ENCODE measurements around the gene BCR. TPM values are rescaled to one million over a fixed set of nuclear protein-coding genes. Genes with fewer than 3 reads are reported as not detected.
"Not testable (repeated sequence)": the region's sequence is repeated elsewhere in the genome, so short reads cannot be mapped to it uniquely, and the experiment has no call there.

Gene BCR
- total RNA-seq, 4 donors from 2014 or later, result 36.9 to 514 (median 91.0) TPM

- no peaks in the 10 kb centered on the region for H3K27me3 ChIP-seq
- intact Hi-C loops (cut with DNase I; ENCODE audit: low total_unique reads), result no loop called here
- H3K4me3 ChIP-seq, result no peak overlapping the region
- no peaks in the 10 kb centered on the region for H3K36me3 ChIP-seq
- in situ Hi-C loops (cut with MboI; ENCODE audit: low pct_ligation_motif_present in 1 of 4, low pct_unique_long_range_greater_than_20kb in 1 of 4, low sequenced_read_pairs in 3 of 4), result loop anchor here in 1 of 4 donors (25.0 kb wide), 1 partner anchor 231 kb away; no protein-coding TSS in a partner anchor
- no peaks in the 10 kb centered on the region for H3K9me3 ChIP-seq
- peak; percentile 33 for DNase-seq
- WGBS, 2 donors (ENCODE audit: low coverage in 1 of 2), result 62% methylated on average over 11 of the region's 11 CpGs; no CpG with 5 or more reads in 1 of the 2 donors
- peaks cover 0 to 9% (median 3%) of the 10 kb centered on the region in 4 donors for H3K4me1 ChIP-seq
- TF ChIP-seq POLR2AphosphoS5 (IDR thresholded peaks at IDR 0.05) (peak; percentile 17 to 39 (median 19)), POLR2A (IDR thresholded peaks at IDR 0.05) (no peak)
- H3K27ac ChIP-seq, result peak overlapping the region; percentile 68 to 79 (median 74)
Observed at GRCh38 chr22:23305922-23306374, 125.6 kb downstream of the BCR start.

- Histone ChIP-seq H3K4me1 (peaks cover 0 to 9% (median 3%) of the 10 kb centered on the region in 4 donors), H3K36me3 (no peaks in the 10 kb centered on the region), H3K27me3 (no peaks in the 10 kb centered on the region), H3K9me3 (no peaks in the 10 kb centered on the region), H3K4me3 (no peak overlapping the region), H3K27ac (peak overlapping the region; percentile 48 to 71 (median 66))
- in situ Hi-C loops (cut with MboI; ENCODE audit: low pct_ligation_motif_present in 1 of 4, low pct_unique_long_range_greater_than_20kb in 1 of 4, low sequenced_read_pairs in 3 of 4) (loop anchor here in 1 of 4 donors (25.0 kb wide), 1 partner anchor 231 kb away; no protein-coding TSS in a partner anchor), intact Hi-C loops (cut with DNase I; ENCODE audit: low total_unique reads) (no loop called here)
- WGBS, 2 donors (ENCODE audit: low coverage in 1 of 2), result 77% methylated on average over 11 of the region's 11 CpGs; no CpG with 5 or more reads in 1 of the 2 donors
- no peak for DNase-seq
- TF ChIP-seq POLR2A (IDR thresholded peaks at IDR 0.05) (no peak), POLR2AphosphoS5 (IDR thresholded peaks at IDR 0.05) (no peak), CTCF (IDR thresholded peaks at IDR 0.05) (no peak), EP300 (IDR thresholded peaks at IDR 0.05; ENCODE audit: low read depth) (no peak)
Observed at GRCh38 chr22:23306438-23306921, 126.2 kb downstream of the BCR start.

- Histone ChIP-seq H3K27me3 (no peaks in the 10 kb centered on the region), H3K9me3 (no peaks in the 10 kb centered on the region), H3K27ac (peak overlapping the region; percentile 48 to 71 (median 66)), H3K36me3 (no peaks in the 10 kb centered on the region), H3K4me1 (peaks cover 0 to 9% (median 3%) of the 10 kb centered on the region in 4 donors), H3K4me3 (no peak overlapping the region)
- WGBS, 2 donors (ENCODE audit: low coverage in 1 of 2), result 93 to 100% methylated on average over 1 to 3 of the region's 3 CpGs
- in situ Hi-C loops (cut with MboI; ENCODE audit: low pct_ligation_motif_present in 1 of 4, low pct_unique_long_range_greater_than_20kb in 1 of 4, low sequenced_read_pairs in 3 of 4) (loop anchor here in 1 of 4 donors (25.0 kb wide), 1 partner anchor 230 kb away; no protein-coding TSS in a partner anchor), intact Hi-C loops (cut with DNase I; ENCODE audit: low total_unique reads) (no loop called here)
- TF ChIP-seq EP300 (IDR thresholded peaks at IDR 0.05; ENCODE audit: low read depth) (no peak), CTCF (IDR thresholded peaks at IDR 0.05) (no peak), POLR2AphosphoS5 (IDR thresholded peaks at IDR 0.05) (no peak), POLR2A (IDR thresholded peaks at IDR 0.05) (no peak)
- DNase-seq, result no peak
Observed at GRCh38 chr22:23306926-23307325, 126.6 kb downstream of the BCR start.

GRCh38 chr22:23307511-23307910, 127.2 kb downstream of the BCR start:
- intact Hi-C loops (cut with DNase I; ENCODE audit: low total_unique reads); H3K36me3 ChIP-seq; DNase-seq; H3K4me3 ChIP-seq; H3K27me3 ChIP-seq; H3K4me1 ChIP-seq; H3K9me3 ChIP-seq; H3K27ac ChIP-seq: not testable (repeated sequence)
- 80 to 100% methylated on average over 1 of the region's 10 CpGs for WGBS, 2 donors (ENCODE audit: low coverage in 1 of 2)
- in situ Hi-C loops (cut with MboI; ENCODE audit: low pct_ligation_motif_present in 1 of 4, low pct_unique_long_range_greater_than_20kb in 1 of 4, low sequenced_read_pairs in 3 of 4), result loop anchor here in 1 of 4 donors (25.0 kb wide), 1 partner anchor 230 kb away; no protein-coding TSS in a partner anchor

GRCh38 chr22:23309261-23309660, 129.0 kb downstream of the BCR start:
- 73% methylated on average over 3 of the region's 12 CpGs; no CpG with 5 or more reads in 1 of the 2 donors for WGBS, 2 donors (ENCODE audit: low coverage in 1 of 2)
- H3K36me3 ChIP-seq; DNase-seq; H3K4me1 ChIP-seq; H3K27me3 ChIP-seq; intact Hi-C loops (cut with DNase I; ENCODE audit: low total_unique reads); H3K27ac ChIP-seq; H3K9me3 ChIP-seq; H3K4me3 ChIP-seq: not testable (repeated sequence)
- in situ Hi-C loops (cut with MboI; ENCODE audit: low pct_ligation_motif_present in 1 of 4, low pct_unique_long_range_greater_than_20kb in 1 of 4, low sequenced_read_pairs in 3 of 4), result loop anchor here in 1 of 4 donors (25.0 kb wide), 1 partner anchor 228 kb away; no protein-coding TSS in a partner anchor

- not testable (repeated sequence) for H3K4me3 ChIP-seq, H3K27me3 ChIP-seq, DNase-seq, H3K36me3 ChIP-seq, H3K27ac ChIP-seq, H3K9me3 ChIP-seq, H3K4me1 ChIP-seq
- intact Hi-C loops (cut with DNase I; ENCODE audit: low total_unique reads) (loop anchor here (5.0 kb wide), 1 partner anchor 77 kb away; no protein-coding TSS in a partner anchor), in situ Hi-C loops (cut with MboI; ENCODE audit: low pct_ligation_motif_present in 1 of 4, low pct_unique_long_range_greater_than_20kb in 1 of 4, low sequenced_read_pairs in 3 of 4) (loop anchor here in 1 of 4 donors (25.0 kb wide), 1 partner anchor 227 kb away; no protein-coding TSS in a partner anchor)
- 64% methylated on average over 3 of the region's 15 CpGs; no CpG with 5 or more reads in 1 of the 2 donors for WGBS, 2 donors (ENCODE audit: low coverage in 1 of 2)
Observed at GRCh38 chr22:23310443-23311097, 130.3 kb downstream of the BCR start.

- H3K9me3 ChIP-seq, H3K36me3 ChIP-seq, H3K27me3 ChIP-seq, H3K4me1 ChIP-seq, H3K27ac ChIP-seq, DNase-seq, H3K4me3 ChIP-seq: not testable (repeated sequence)
- intact Hi-C loops (cut with DNase I; ENCODE audit: low total_unique reads), result loop anchor here (5.0 kb wide), 1 partner anchor 75 kb away; no protein-coding TSS in a partner anchor
- in situ Hi-C loops (cut with MboI; ENCODE audit: low pct_ligation_motif_present in 1 of 4, low pct_unique_long_range_greater_than_20kb in 1 of 4, low sequenced_read_pairs in 3 of 4), result loop anchor here in 1 of 4 donors (25.0 kb wide), 1 partner anchor 225 kb away; no protein-coding TSS in a partner anchor
- 90 to 94% methylated on average over 2 to 18 of the region's 18 CpGs for WGBS, 2 donors (ENCODE audit: low coverage in 1 of 2)
Observed at GRCh38 chr22:23311635-23312420, 131.5 kb downstream of the BCR start.

Measured in transverse colon (tissue), 4 donors.